K562 (cell line): ENCODE data around the gene FAM174B. TPM values are rescaled to one million over a fixed set of nuclear protein-coding genes. Genes with fewer than 3 reads are reported as not detected.
A peak's percentile ranks its signal among the peaks of the same experiment; 100 is the strongest.

Experiments
- CEBPB ChIP-seq: fragments of 450-650 bp; IDR thresholded peaks from 2 replicates; pipeline ENCODE4 v1.6.1; 2016; ENCODE audit warnings: missing genetic modification characterization, missing compliant biosample characterization
- CEBPG ChIP-seq, 3 experiments: fragments of 200-800 bp in 1 of 3; sonication (Bioruptor generic) in 1 of 3; sonication (generic) in 1 of 3; formaldehyde crosslinking in 1 of 3; IDR thresholded peaks in 2 of 3; conservative IDR thresholded peaks in 1 of 3; 2 replicates each; pipeline versions ENCODE4 v1.6.1 to v1.8.0; 2016 to 2022; ENCODE audit warnings: missing compliant biosample characterization in 2 of 3, missing genetic modification characterization in 2 of 3, mild to moderate bottlenecking in 1 of 3, missing genetic modification reagents in 1 of 3
- CREM ChIP-seq: IDR thresholded peaks from 2 replicates; pipeline ENCODE4 v1.6.1; 2014; ENCODE audit warnings: antibody characterized with exemption, low read depth
- FOS ChIP-seq: IDR thresholded peaks from 3 replicates; pipeline ENCODE4 v1.6.1; 2011; ENCODE audit not compliant: insufficient read length; ENCODE audit errors: extremely low read depth
- SMAD4 ChIP-seq: fragments of 250-450 bp; sonication (Bioruptor Pico); conservative IDR thresholded peaks from 2 replicates; pipeline ENCODE4 v1.8.0; 2021; ENCODE audit warnings: inconsistent platforms, mild to moderate bottlenecking, moderate library complexity
- SOX6 ChIP-seq: fragments of 450-650 bp; IDR thresholded peaks from 2 replicates; pipeline ENCODE4 v1.6.1; 2014; ENCODE audit warnings: mild to moderate bottlenecking
- TRIM24 ChIP-seq, 2 experiments: fragments of 450-650 bp; IDR thresholded peaks; 2 replicates each; pipeline ENCODE4 v1.6.1; 2016
- ZFP30 ChIP-seq: fragments of 250-450 bp; sonication (Bioruptor Pico); IDR thresholded peaks from 2 replicates; pipeline ENCODE4 v1.8.0; 2022; ENCODE audit warnings: moderate library complexity, mild to moderate bottlenecking, inconsistent platforms, borderline replicate concordance
- polyA plus RNA-seq, 8 experiments: library from polyadenylated mRNA; depleted of rRNA in 4 of 8; stranded (reverse) in 5 of 8; unstranded in 3 of 8; fragments of >200 nt; fragmentation: Nextera tagmentation in 2 of 8; fragmentation: Illumina TruSeq in 1 of 8; extraction: Ambion mirVana in 2 of 8; extraction: Trizol in 1 of 8; gene quantifications; 2 replicates each; pipeline versions ENCODE4 v1.2.1 to v1.2.3, GENCODE V29; 2011 to 2014; ENCODE audit warnings: inconsistent platforms in 1 of 8, missing spikeins in 1 of 8
- total RNA-seq, 7 experiments: library from RNA; depleted of rRNA in 6 of 7; stranded (reverse); fragments of >200 nt in 6 of 7; fragmentation: Illumina TruSeq in 2 of 7; extraction: Trizol in 2 of 7; gene quantifications; 2 replicates each; pipeline versions ENCODE4 v1.2.1 to v1.2.3, GENCODE V29; 2011 to 2021; ENCODE audit warnings: low replicate concordance in 1 of 7
- TF ChIP-seq, protein P1 (sequence below), 2 experiments: fragments of 450-650 bp; formaldehyde crosslinking in 1 of 2; IDR thresholded peaks; 2 replicates each; pipeline versions ENCODE4 v1.4.0 to v1.6.1; 2014 to 2020; ENCODE audit warnings: mild to moderate bottlenecking in 2 of 2, borderline replicate concordance in 1 of 2, low read depth in 1 of 2
- TF ChIP-seq, protein P2 (sequence below): fragments of 450-650 bp; formaldehyde crosslinking; IDR thresholded peaks from 2 replicates; pipeline ENCODE4 v1.4.0; 2020; ENCODE audit warnings: mild to moderate bottlenecking, moderate library complexity
- TF ChIP-seq, protein P3 (sequence below): fragments of 450-650 bp; formaldehyde crosslinking; IDR thresholded peaks from 2 replicates; pipeline ENCODE4 v1.4.0; 2020; ENCODE audit warnings: mild to moderate bottlenecking, moderate library complexity

The FAM174B gene
- total and polyA plus RNA-seq, 9 of the 15 experiments (the other 6 are each of a cell fraction or from before 2014, with no cell fraction given) = 0.39 to 2.7 (median 1.9) TPM; not detected in 1

DNA sequence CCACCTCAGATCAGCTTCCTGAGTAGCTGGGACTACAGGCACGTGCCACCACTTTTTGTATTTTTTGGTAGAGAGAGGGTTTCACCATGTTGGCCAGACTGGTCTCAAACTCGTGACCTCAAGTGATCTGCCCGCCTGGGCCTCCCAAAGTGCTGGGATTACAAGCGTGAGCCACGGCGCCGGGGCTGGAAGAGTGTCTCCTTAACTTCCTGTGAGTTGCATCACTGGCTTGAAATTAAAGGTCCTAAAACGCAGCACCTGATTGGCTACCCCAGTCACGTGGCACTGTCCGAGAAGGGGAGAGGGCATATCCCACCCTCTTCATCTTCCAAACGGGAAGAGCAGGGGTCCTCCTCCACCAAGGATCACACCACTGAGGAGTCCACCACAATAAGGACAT lies 5.5 kb upstream of the FAM174B start (continued):
- TF ChIP-seq, protein P1, sequence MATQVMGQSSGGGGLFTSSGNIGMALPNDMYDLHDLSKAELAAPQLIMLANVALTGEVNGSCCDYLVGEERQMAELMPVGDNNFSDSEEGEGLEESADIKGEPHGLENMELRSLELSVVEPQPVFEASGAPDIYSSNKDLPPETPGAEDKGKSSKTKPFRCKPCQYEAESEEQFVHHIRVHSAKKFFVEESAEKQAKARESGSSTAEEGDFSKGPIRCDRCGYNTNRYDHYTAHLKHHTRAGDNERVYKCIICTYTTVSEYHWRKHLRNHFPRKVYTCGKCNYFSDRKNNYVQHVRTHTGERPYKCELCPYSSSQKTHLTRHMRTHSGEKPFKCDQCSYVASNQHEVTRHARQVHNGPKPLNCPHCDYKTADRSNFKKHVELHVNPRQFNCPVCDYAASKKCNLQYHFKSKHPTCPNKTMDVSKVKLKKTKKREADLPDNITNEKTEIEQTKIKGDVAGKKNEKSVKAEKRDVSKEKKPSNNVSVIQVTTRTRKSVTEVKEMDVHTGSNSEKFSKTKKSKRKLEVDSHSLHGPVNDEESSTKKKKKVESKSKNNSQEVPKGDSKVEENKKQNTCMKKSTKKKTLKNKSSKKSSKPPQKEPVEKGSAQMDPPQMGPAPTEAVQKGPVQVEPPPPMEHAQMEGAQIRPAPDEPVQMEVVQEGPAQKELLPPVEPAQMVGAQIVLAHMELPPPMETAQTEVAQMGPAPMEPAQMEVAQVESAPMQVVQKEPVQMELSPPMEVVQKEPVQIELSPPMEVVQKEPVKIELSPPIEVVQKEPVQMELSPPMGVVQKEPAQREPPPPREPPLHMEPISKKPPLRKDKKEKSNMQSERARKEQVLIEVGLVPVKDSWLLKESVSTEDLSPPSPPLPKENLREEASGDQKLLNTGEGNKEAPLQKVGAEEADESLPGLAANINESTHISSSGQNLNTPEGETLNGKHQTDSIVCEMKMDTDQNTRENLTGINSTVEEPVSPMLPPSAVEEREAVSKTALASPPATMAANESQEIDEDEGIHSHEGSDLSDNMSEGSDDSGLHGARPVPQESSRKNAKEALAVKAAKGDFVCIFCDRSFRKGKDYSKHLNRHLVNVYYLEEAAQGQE (IDR thresholded peaks at IDR 0.05; ENCODE audit: borderline replicate concordance) = peak; percentile 57; the same call in 1 of the 2 replicates
- TF ChIP-seq, protein P1 (CRISPR knock-in tag; IDR thresholded peaks at IDR 0.05; ENCODE audit: low read depth) = no peak
- TF ChIP-seq ZFP30 (CRISPR knock-in tag) (no peak), CEBPB (tag) (peak; percentile 88), TRIM24 (IDR thresholded peaks at IDR 0.05) (peak; percentile 14 to 39; a peak in 2 of 4 replicates), CREM (no peak), SOX6 (peak; percentile 56; the same call in 1 of the 2 replicates), FOS (peak; percentile 63), CEBPG (CRISPR knock-in tag; IDR thresholded peaks at IDR 0.05) (peak; percentile 59), CEBPG (tag; conservative IDR thresholded peaks at IDR 0.05 in 1 of 2, IDR thresholded peaks at IDR 0.05 in 1 of 2) (peak; percentile 71 to 89), SMAD4 (peak; percentile 97)
- TF ChIP-seq, protein P2, sequence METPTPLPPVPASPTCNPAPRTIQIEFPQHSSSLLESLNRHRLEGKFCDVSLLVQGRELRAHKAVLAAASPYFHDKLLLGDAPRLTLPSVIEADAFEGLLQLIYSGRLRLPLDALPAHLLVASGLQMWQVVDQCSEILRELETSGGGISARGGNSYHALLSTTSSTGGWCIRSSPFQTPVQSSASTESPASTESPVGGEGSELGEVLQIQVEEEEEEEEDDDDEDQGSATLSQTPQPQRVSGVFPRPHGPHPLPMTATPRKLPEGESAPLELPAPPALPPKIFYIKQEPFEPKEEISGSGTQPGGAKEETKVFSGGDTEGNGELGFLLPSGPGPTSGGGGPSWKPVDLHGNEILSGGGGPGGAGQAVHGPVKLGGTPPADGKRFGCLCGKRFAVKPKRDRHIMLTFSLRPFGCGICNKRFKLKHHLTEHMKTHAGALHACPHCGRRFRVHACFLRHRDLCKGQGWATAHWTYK = no peak
- TF ChIP-seq, protein P3, sequence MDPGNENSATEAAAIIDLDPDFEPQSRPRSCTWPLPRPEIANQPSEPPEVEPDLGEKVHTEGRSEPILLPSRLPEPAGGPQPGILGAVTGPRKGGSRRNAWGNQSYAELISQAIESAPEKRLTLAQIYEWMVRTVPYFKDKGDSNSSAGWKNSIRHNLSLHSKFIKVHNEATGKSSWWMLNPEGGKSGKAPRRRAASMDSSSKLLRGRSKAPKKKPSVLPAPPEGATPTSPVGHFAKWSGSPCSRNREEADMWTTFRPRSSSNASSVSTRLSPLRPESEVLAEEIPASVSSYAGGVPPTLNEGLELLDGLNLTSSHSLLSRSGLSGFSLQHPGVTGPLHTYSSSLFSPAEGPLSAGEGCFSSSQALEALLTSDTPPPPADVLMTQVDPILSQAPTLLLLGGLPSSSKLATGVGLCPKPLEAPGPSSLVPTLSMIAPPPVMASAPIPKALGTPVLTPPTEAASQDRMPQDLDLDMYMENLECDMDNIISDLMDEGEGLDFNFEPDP = no peak
- TF ChIP-seq, all 486 proteins: peak for 30
